HEK293T (cell line): ENCODE data around the gene KRTAP10-10.

ENCODE experiments used
- CTCF ChIA-PET: fragments of 350-600 bp; formaldehyde crosslinking; extraction: SDS; loops from one replicate; lab custom pipeline; 2021; ENCODE audit warnings: antibody characterized with exemption, inconsistent platforms; lab: Yijun Ruan, JAX
- POLR2A ChIA-PET: fragments of 350-600 bp; formaldehyde crosslinking; extraction: SDS; loops from one replicate; lab custom pipeline; 2020; ENCODE audit warnings: antibody characterized with exemption, inconsistent platforms; lab: Yijun Ruan, JAX
- DNase-seq: peaks from one replicate; pipeline ENCODE4 v3.0.0; 2012; ENCODE audit warnings: mixed read lengths; ENCODE audit errors: extremely low spot score
- BHLHE40 ChIP-seq: fragments of 450-650 bp; IDR thresholded peaks from 2 replicates; pipeline ENCODE4 v1.6.1; 2016; ENCODE audit warnings: mild to moderate bottlenecking, moderate library complexity, borderline replicate concordance
- CTBP1 ChIP-seq: fragments of 450-650 bp; IDR thresholded peaks from 2 replicates; pipeline ENCODE4 v1.6.1; 2016; ENCODE audit warnings: borderline replicate concordance
- ELF4 ChIP-seq: fragments of 450-650 bp; IDR thresholded peaks from 2 replicates; pipeline ENCODE4 v1.6.1; 2017; ENCODE audit warnings: antibody characterized with exemption
- FOXA1 ChIP-seq: fragments of 450-650 bp; IDR thresholded peaks from 2 replicates; pipeline ENCODE4 v1.6.1; 2016; ENCODE audit warnings: mild to moderate bottlenecking
- FOXK2 ChIP-seq: fragments of 450-650 bp; IDR thresholded peaks from 2 replicates; pipeline ENCODE4 v1.6.1; 2016; ENCODE audit warnings: mild to moderate bottlenecking
- FOXM1 ChIP-seq: fragments of 450-650 bp; IDR thresholded peaks from 2 replicates; pipeline ENCODE4 v1.6.1; 2017; ENCODE audit warnings: mild to moderate bottlenecking, borderline replicate concordance
- HDGF ChIP-seq: fragments of 450-650 bp; IDR thresholded peaks from 2 replicates; pipeline ENCODE4 v1.6.1; 2017; ENCODE audit warnings: antibody characterized with exemption, borderline replicate concordance
- L3MBTL2 ChIP-seq: fragments of 450-650 bp; conservative IDR thresholded peaks from 2 replicates; pipeline ENCODE4 v1.6.1; 2016; ENCODE audit warnings: mild to moderate bottlenecking
- LEF1 ChIP-seq: fragments of 450-650 bp; IDR thresholded peaks from 2 replicates; pipeline ENCODE4 v1.6.1; 2017; ENCODE audit warnings: mild to moderate bottlenecking, borderline replicate concordance
- NFRKB ChIP-seq: fragments of 450-650 bp; IDR thresholded peaks from 2 replicates; pipeline ENCODE4 v1.6.1; 2016; ENCODE audit warnings: mild to moderate bottlenecking, moderate library complexity
- SP1 ChIP-seq: fragments of 450-650 bp; IDR thresholded peaks from 2 replicates; pipeline ENCODE4 v1.6.1; 2017
- SUZ12 ChIP-seq: fragments of 450-650 bp; IDR thresholded peaks from 2 replicates; pipeline ENCODE4 v1.6.1; 2016; ENCODE audit warnings: mild to moderate bottlenecking
- TARDBP ChIP-seq: fragments of 450-650 bp; IDR thresholded peaks from 2 replicates; pipeline ENCODE4 v1.6.1; 2016
- ZNF384 ChIP-seq: fragments of 450-650 bp; IDR thresholded peaks from 2 replicates; pipeline ENCODE4 v1.6.1; 2016
- TF ChIP-seq, protein P1 (sequence below): fragments of 450-650 bp; IDR thresholded peaks from 2 replicates; pipeline ENCODE4 v1.6.1; 2016

Gene KRTAP10-10

DNA sequence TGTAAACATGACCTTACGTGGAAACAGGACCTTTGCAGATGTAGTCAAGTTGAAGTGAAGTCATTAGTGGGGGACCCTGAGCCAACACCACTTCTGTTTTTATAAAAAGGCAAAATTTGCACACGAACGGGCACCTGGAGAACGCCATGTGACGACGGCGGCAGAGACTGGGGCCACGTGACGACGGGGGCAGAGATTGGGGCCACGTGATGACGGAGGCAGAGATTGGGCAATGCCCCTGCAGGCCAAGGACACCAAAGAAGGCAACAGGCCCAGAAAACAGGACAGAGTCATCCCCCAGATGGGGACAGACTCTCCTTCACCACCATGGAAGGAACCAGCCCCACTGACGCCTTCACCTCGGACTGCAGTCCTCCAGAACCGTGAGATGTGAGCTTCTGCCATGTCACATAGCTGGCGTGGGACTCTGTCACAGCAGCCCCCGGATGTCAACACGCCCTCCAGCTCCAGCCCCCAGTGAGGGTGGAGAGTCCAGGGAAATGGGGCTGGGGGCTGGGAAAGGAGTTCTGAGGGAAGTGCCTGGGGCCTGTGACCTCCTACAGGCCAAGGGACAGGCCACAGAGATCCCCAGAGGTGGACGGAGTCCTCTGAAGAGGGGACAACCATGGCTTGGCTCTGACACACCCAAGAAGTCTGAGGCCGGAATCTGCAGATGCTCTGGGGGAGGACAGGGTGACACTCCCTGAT lies 13.3 kb downstream of the KRTAP10-10 start:
- ChIA-PET POLR2A (no interaction called here), CTCF (no interaction called here)
- TF ChIP-seq FOXK2 (no peak), CTBP1 (no peak), LEF1 (no peak), TARDBP (no peak), ZNF384 (no peak), SUZ12 (no peak), NFRKB (no peak), ELF4 (no peak), SP1 (no peak)
- TF ChIP-seq, protein P1, sequence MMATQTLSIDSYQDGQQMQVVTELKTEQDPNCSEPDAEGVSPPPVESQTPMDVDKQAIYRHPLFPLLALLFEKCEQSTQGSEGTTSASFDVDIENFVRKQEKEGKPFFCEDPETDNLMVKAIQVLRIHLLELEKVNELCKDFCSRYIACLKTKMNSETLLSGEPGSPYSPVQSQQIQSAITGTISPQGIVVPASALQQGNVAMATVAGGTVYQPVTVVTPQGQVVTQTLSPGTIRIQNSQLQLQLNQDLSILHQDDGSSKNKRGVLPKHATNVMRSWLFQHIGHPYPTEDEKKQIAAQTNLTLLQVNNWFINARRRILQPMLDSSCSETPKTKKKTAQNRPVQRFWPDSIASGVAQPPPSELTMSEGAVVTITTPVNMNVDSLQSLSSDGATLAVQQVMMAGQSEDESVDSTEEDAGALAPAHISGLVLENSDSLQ = no peak
- no peak for DNase-seq

DNA sequence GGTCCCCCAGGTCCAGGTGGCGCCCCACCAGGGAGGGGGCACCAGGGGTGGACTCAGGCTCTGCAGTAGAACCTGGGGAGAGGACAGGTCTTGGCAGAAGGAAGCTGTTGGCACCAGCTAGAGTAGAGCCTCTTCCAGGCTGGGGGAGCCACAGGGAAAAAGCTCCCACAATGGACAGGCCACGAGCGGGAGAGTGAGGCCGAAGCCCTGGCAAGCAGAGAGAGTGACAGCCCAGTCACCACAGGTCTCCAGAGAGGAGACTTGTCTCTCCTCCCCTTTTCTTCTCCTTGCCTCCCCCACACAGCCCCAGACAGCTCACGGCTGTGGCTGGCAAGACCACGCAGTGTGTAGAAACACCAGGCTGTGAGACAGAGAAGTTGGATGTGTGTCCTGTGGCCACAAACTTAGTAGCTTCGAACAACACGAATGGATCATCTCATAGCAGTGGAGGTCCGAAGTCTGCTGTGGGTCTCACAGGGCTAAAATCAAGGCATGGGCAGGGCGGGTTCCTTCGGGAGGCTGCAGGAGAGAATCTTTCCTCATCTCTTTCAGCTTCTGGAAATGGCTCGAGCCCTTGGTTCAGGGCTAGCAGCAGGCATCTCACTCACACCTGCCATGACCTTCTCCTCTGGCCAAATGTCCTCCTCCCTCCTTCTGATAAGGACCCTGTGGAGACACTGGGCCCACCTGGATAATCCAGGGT lies 14.0 kb downstream of the KRTAP10-10 start:
- TF ChIP-seq, protein P1 = no peak
- TF ChIP-seq BHLHE40 (no peak), TARDBP (no peak), SP1 (no peak), L3MBTL2 (no peak), LEF1 (no peak), ZNF384 (no peak), HDGF (no peak)
- no peak for DNase-seq
- CTCF ChIA-PET = no interaction called here
- POLR2A ChIA-PET = no interaction called here

DNA sequence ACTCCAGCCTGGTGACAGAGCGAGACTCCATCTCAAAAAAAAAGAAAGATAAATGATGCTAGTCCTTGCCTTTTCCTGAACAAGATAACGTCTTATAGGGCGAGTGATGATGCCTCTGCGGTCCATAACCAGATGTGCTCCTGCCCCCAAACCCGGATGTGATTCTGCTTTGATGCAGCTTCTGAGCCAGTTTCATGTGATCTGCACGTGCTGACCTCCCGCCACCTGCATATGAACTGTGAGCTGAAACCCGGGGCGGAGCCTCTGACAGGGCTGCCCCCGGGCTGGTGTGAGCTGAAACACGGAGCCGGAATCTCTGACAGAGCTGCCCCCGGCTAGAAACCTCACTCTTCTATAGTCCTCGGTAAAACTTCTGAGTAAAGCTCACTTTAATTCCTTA lies 16.0 kb downstream of the KRTAP10-10 start:
- POLR2A ChIA-PET = no interaction called here
- CTCF ChIA-PET = no interaction called here
- DNase-seq = no peak
- TF ChIP-seq L3MBTL2 = peak; percentile 47
- TF ChIP-seq FOXM1 = no peak

DNA sequence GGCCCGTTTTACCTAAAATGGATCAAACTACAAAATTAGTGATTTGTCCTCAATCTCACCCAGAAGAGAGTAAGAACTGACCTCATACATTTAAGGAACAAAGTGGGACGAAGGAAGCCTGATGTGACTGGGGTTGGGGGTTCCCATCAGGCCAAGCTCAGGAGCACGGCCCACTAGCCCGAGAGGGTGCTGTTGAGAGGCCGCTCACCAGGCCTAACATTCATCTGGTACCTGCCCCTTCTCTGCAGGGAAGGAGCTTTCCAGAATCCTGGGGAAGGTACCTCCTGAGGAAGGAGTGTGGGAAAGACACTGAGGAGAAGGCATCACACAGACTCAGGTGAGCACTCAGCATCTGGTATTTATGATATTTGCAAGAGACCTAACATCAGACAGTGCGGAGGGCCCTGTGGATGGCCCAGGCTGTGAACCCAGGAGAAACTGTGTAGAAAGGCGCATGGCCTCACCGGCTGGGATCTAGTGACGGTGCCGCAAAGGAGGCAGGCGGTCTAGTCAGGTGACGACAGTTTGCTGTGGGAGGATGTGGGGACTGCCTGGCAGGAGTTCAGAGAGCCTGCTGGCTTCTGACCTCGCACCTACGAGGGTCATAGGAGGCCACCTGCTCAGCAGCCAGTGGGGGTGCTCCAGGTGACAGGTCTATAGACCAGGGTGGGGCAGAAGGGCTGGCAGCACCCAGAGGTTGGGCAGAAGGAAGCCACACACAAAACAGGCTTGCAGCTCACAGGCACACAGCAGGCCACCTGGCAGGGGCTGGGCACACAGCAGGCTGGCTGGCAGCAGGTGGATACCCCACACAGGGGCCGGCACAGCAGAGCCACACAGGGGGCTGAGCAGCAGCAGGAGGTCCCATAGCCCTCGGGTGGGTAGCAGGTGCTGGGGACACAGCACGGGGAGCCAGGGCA lies 16.8 kb downstream of the KRTAP10-10 start:
- POLR2A ChIA-PET = no interaction called here
- DNase-seq = no peak
- TF ChIP-seq, protein P1 = no peak
- TF ChIP-seq ZNF384 = no peak
- TF ChIP-seq LEF1 = no peak
- CTCF ChIA-PET = no interaction called here

DNA sequence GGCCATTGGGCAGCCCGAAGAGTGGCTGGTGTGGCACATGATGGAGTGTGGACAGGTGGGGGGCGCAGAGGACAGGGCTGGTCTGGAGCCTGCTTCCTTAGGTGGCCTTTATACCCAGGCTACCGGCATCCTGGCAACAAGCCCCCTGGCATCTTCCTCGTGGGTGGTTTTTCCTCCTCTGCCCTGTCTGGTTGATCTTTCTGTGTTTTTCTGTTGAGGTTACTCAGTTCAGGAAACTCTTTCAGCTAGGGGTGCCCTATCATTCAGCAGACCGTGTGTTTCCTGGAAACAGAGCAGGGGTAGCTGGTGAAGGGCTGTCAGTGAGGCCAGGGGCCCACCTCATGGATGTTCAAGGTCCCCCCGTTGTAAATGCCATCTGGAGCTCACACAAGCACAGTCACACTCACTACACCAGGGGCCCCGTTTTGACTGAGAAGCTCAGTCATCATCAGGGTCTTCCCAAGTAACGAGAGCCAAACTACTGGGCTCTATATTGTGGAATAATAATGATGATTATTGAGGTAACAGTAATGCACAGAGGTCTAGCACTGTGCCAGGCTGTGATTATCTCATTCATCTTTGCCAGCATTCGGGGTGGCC lies 17.5 kb downstream of the KRTAP10-10 start, which contains the start of gene KRTAP12-4:
KRTAP12-4 (minus strand) TSS at position 84 of the 600 bp plus-strand sequence; CDS start at position 39, 45 bp downstream.
- POLR2A ChIA-PET = no interaction called here
- no peak for DNase-seq
- no peak for TF ChIP-seq FOXA1
- no peak for TF ChIP-seq TARDBP
- TF ChIP-seq LEF1 = no peak
- no peak for TF ChIP-seq SP1
- CTCF ChIA-PET = no interaction called here

DNA sequence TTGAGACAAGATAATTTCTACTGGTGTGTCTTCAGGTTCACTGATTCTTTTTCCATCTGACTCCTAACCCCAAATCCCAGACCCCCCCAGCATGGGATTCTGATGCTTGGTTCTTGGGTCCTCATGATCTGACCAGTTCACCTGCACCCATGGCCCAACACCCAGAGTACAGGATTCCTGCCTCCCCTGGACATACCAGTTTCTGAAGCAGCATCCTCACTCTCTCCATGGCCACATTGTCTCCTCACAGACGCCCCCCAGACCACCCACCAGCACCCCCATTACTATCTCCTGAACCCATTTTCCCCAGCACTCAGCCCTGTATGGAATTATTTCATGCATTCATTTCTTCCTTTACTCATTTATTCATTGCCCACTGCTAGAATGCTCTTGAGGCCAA lies 19.7 kb downstream of the KRTAP10-10 start:
- POLR2A ChIA-PET = no interaction called here
- DNase-seq = no peak

More for the DNA sequence above, 19.7 kb downstream of the KRTAP10-10 start:
- TF ChIP-seq FOXM1 = no peak
- no peak for TF ChIP-seq CTBP1
- no peak for TF ChIP-seq SP1
- CTCF ChIA-PET = no interaction called here
